ENCODE measurements around the gene ZNRF4.

Gene ZNRF4

GRCh38 chr19:5417495-5418436 lies 37.5 kb upstream of the ZNRF4 start:
- Histone ChIP-seq H3K4me2 (ENCODE audit: low read length) (no peak overlapping the region), H3K9ac (ENCODE audit: low read length) (no peak overlapping the region), H3K79me2 (ENCODE audit: low read length) (no peaks in the 10 kb centered on the region), H3K27me3 (ENCODE audit: low read depth, low read length) (no peaks in the 10 kb centered on the region), H2AFZ (ENCODE audit: low read depth, low read length) (no peak overlapping the region), H3K4me3 (ENCODE audit: low read length) (no peak overlapping the region), H3K27ac (ENCODE audit: low read length) (no peak overlapping the region), H3K36me3 (replicated peaks; ENCODE audit: low read depth, low read length) (no peaks in the 10 kb centered on the region), H4K20me1 (ENCODE audit: insufficient read depth, low read length) (no peaks in the 10 kb centered on the region), H3K4me1 (ENCODE audit: low read length) (no peaks in the 10 kb centered on the region), H3K9me3 (ENCODE audit: insufficient read depth, low read length) (no peaks in the 10 kb centered on the region)
- TF ChIP-seq CTCF (IDR thresholded peaks at IDR 0.05; ENCODE audit: low read depth, low read length) = no peak
- no peak for TF ChIP-seq EZH2phosphoT487 (IDR thresholded peaks at IDR 0.05; ENCODE audit: low read depth)

- no peaks in the 10 kb centered on the region for H3K4me1 ChIP-seq (ENCODE audit: low read length)
- no peaks in the 10 kb centered on the region for H3K9me3 ChIP-seq (ENCODE audit: insufficient read depth, low read length)
- H3K36me3 ChIP-seq (replicated peaks; ENCODE audit: low read depth, low read length) = no peaks in the 10 kb centered on the region
- no peak overlapping the region for H3K9ac ChIP-seq (ENCODE audit: low read length)
- H4K20me1 ChIP-seq (ENCODE audit: insufficient read depth, low read length) = no peaks in the 10 kb centered on the region
- H3K4me3 ChIP-seq (ENCODE audit: low read length) = no peak overlapping the region
- no peak overlapping the region for H3K4me2 ChIP-seq (ENCODE audit: low read length)
- no peaks in the 10 kb centered on the region for H3K79me2 ChIP-seq (ENCODE audit: low read length)
- H2AFZ ChIP-seq (ENCODE audit: low read depth, low read length) = no peak overlapping the region
- TF ChIP-seq EZH2phosphoT487 (IDR thresholded peaks at IDR 0.05; ENCODE audit: low read depth) (no peak), CTCF (IDR thresholded peaks at IDR 0.05; ENCODE audit: low read depth, low read length) (no peak)
- no peaks in the 10 kb centered on the region; the same call in 1 of the 2 replicates for H3K27me3 ChIP-seq (ENCODE audit: low read depth, low read length)
- no peak overlapping the region for H3K27ac ChIP-seq (ENCODE audit: low read length)
These were observed 36.5 kb upstream of the ZNRF4 start for GRCh38 chr19:5418677-5419076.

- Histone ChIP-seq H4K20me1 (ENCODE audit: insufficient read depth, low read length) (no peaks in the 10 kb centered on the region), H3K9ac (ENCODE audit: low read length) (no peak overlapping the region), H3K4me3 (ENCODE audit: low read length) (no peak overlapping the region), H3K4me1 (ENCODE audit: low read length) (no peaks in the 10 kb centered on the region), H3K4me2 (ENCODE audit: low read length) (no peak overlapping the region), H3K27ac (ENCODE audit: low read length) (no peak overlapping the region), H3K27me3 (ENCODE audit: low read depth, low read length) (no peaks in the 10 kb centered on the region; the same call in 1 of the 2 replicates), H2AFZ (ENCODE audit: low read depth, low read length) (no peak overlapping the region), H3K36me3 (replicated peaks; ENCODE audit: low read depth, low read length) (no peaks in the 10 kb centered on the region), H3K79me2 (ENCODE audit: low read length) (no peaks in the 10 kb centered on the region), H3K9me3 (ENCODE audit: insufficient read depth, low read length) (no peaks in the 10 kb centered on the region)
- TF ChIP-seq CTCF (IDR thresholded peaks at IDR 0.05; ENCODE audit: low read depth, low read length) (no peak), EZH2phosphoT487 (IDR thresholded peaks at IDR 0.05; ENCODE audit: low read depth) (no peak)
These were observed 34.3 kb upstream of the ZNRF4 start for GRCh38 chr19:5420953-5421352.

- Histone ChIP-seq H3K9me3 (ENCODE audit: insufficient read depth, low read length) (no peaks in the 10 kb centered on the region), H4K20me1 (ENCODE audit: insufficient read depth, low read length) (no peaks in the 10 kb centered on the region), H3K4me3 (ENCODE audit: low read length) (no peak overlapping the region), H3K79me2 (ENCODE audit: low read length) (no peaks in the 10 kb centered on the region), H3K27me3 (ENCODE audit: low read depth, low read length) (no peaks in the 10 kb centered on the region; the same call in 1 of the 2 replicates), H3K27ac (ENCODE audit: low read length) (no peak overlapping the region), H3K4me2 (ENCODE audit: low read length) (no peak overlapping the region), H3K36me3 (replicated peaks; ENCODE audit: low read depth, low read length) (no peaks in the 10 kb centered on the region), H3K4me1 (ENCODE audit: low read length) (no peaks in the 10 kb centered on the region), H3K9ac (ENCODE audit: low read length) (no peak overlapping the region), H2AFZ (ENCODE audit: low read depth, low read length) (no peak overlapping the region)
- no peak for TF ChIP-seq CTCF (IDR thresholded peaks at IDR 0.05; ENCODE audit: low read depth, low read length)
- no peak for TF ChIP-seq EZH2phosphoT487 (IDR thresholded peaks at IDR 0.05; ENCODE audit: low read depth)
These were observed 31.6 kb upstream of the ZNRF4 start for GRCh38 chr19:5423567-5424125.

Measured in OCI-LY3 (cell line).